Peyer's patch (tissue), 4 donors: Measurements from ENCODE around the gene POLR3H. TPM values are rescaled to one million over a fixed set of nuclear protein-coding genes. Genes with fewer than 3 reads are reported as not detected.
"Not testable (repeated sequence)": the region's sequence is repeated elsewhere in the genome, so short reads cannot be mapped to it uniquely, and the experiment has no call there.

ENCODE experiments used
- DNase-seq, 3 donors: peaks; one replicate each; pipeline ENCODE4 v3.0.0-alpha.2; 2017 to 2019
- H3K27ac ChIP-seq, 4 donors: fragments of 200-600 bp; sonication (generic); one replicate each; pipeline ENCODE4 v1.5.1; 2016 to 2019
- H3K27me3 ChIP-seq, 2 donors: fragments of 200-600 bp; sonication (generic); one replicate each; pipeline ENCODE4 v1.5.1; 2019
- H3K36me3 ChIP-seq, 3 donors: fragments of 200-600 bp; sonication (generic); one replicate each; pipeline ENCODE4 v1.5.1; 2016 to 2019
- H3K4me1 ChIP-seq, 4 donors: fragments of 200-600 bp; sonication (generic); one replicate each; pipeline ENCODE4 v1.5.1; 2016 to 2019
- H3K4me3 ChIP-seq, 4 donors: fragments of 200-600 bp; sonication (generic); 1 replicate in 3 of 4; 2 replicates in 1 of 4; pipeline ENCODE4 v1.5.1; 2016 to 2019; ENCODE audit warnings: mild to moderate bottlenecking in 1 of 4
- H3K9me3 ChIP-seq, 4 donors: fragments of 200-600 bp; sonication (generic); one replicate each; pipeline ENCODE4 v1.5.1; 2016 to 2019; ENCODE audit warnings: mild to moderate bottlenecking in 1 of 4
- CTCF ChIP-seq, 6 experiments: fragments of 450-650 bp in 4 of 6; fragments of 200-600 bp in 2 of 6; sonication (generic) in 1 of 6; IDR thresholded peaks; one replicate each; pipeline ENCODE4 v1.5.1; 2017 to 2019; ENCODE audit warnings: antibody characterized with exemption in 6 of 6, mild to moderate bottlenecking in 3 of 6, moderate library complexity in 1 of 6
- POLR2A ChIP-seq, 2 donors: fragments of 450-650 bp; IDR thresholded peaks; one replicate each; pipeline ENCODE4 v1.5.1; 2017; ENCODE audit warnings: antibody characterized with exemption in 2 of 2, mild to moderate bottlenecking in 2 of 2, moderate library complexity in 2 of 2
- total RNA-seq, 4 donors: library from RNA; depleted of rRNA; stranded (reverse); fragments of >200 nt; gene quantifications; one replicate each; pipeline ENCODE4 v1.1.0, GENCODE V29; 2016

Gene POLR3H
- total RNA-seq, 4 donors from 2014 or later = 9.5 to 14.9 (median 13.0) TPM

- Histone ChIP-seq H3K27me3 (no peaks in the 10 kb centered on the region), H3K27ac (no peak overlapping the region), H3K4me3 (no peak overlapping the region), H3K4me1 (no peaks in the 10 kb centered on the region), H3K9me3 (no peaks in the 10 kb centered on the region), H3K36me3 (peaks cover 0 to 73% (median 0%) of the 10 kb centered on the region in 3 donors)
- no peak for DNase-seq
- no peak for TF ChIP-seq CTCF (IDR thresholded peaks at IDR 0.05)
- TF ChIP-seq POLR2A (IDR thresholded peaks at IDR 0.05) = no peak
Measured at GRCh38 chr22:41578114-41578513, 33.8 kb upstream of the POLR3H start.

- H3K4me1 ChIP-seq = no peaks in the 10 kb centered on the region
- TF ChIP-seq CTCF (IDR thresholded peaks at IDR 0.05) (peak in 4 of 6 experiments; percentile 29 to 70 (median 64)), POLR2A (IDR thresholded peaks at IDR 0.05) (no peak)
- no peaks in the 10 kb centered on the region for H3K27me3 ChIP-seq
- DNase-seq = peak in 2 of 3 donors; percentile 62 to 64
- no peak overlapping the region for H3K27ac ChIP-seq
- no peak overlapping the region for H3K4me3 ChIP-seq
- no peaks in the 10 kb centered on the region for H3K9me3 ChIP-seq
- peaks cover 0 to 61% (median 0%) of the 10 kb centered on the region in 3 donors for H3K36me3 ChIP-seq
Measured at GRCh38 chr22:41576877-41577276, 32.6 kb upstream of the POLR3H start.

GRCh38 chr22:41575533-41575932 lies 31.3 kb upstream of the POLR3H start:
- Histone ChIP-seq H3K27ac (no peak overlapping the region), H3K4me1 (no peaks in the 10 kb centered on the region), H3K9me3 (no peaks in the 10 kb centered on the region), H3K4me3 (no peak overlapping the region), H3K36me3 (peaks cover 0 to 50% (median 0%) of the 10 kb centered on the region in 3 donors), H3K27me3 (no peaks in the 10 kb centered on the region)
- TF ChIP-seq POLR2A (IDR thresholded peaks at IDR 0.05) (no peak), CTCF (IDR thresholded peaks at IDR 0.05) (no peak)
- no peak for DNase-seq

GRCh38 chr22:41574847-41575381 lies 30.6 kb upstream of the POLR3H start:
- no peak for TF ChIP-seq CTCF (IDR thresholded peaks at IDR 0.05)
- no peak for TF ChIP-seq POLR2A (IDR thresholded peaks at IDR 0.05)
- H3K27me3 ChIP-seq = no peaks in the 10 kb centered on the region
- peaks cover 0 to 44% (median 0%) of the 10 kb centered on the region in 3 donors for H3K36me3 ChIP-seq
- H3K4me3 ChIP-seq = no peak overlapping the region
- H3K4me1 ChIP-seq = no peaks in the 10 kb centered on the region
- no peak overlapping the region for H3K27ac ChIP-seq
- DNase-seq = peak in 2 of 3 donors; percentile 59 to 60
- H3K9me3 ChIP-seq = no peaks in the 10 kb centered on the region

- H3K27me3 ChIP-seq = no peaks in the 10 kb centered on the region
- no peak overlapping the region for H3K4me3 ChIP-seq
- no peak for TF ChIP-seq POLR2A (IDR thresholded peaks at IDR 0.05)
- no peak for TF ChIP-seq CTCF (IDR thresholded peaks at IDR 0.05)
- H3K36me3 ChIP-seq = peaks cover 0 to 31% (median 0%) of the 10 kb centered on the region in 3 donors
- no peak overlapping the region for H3K27ac ChIP-seq
- H3K9me3 ChIP-seq = no peaks in the 10 kb centered on the region
- H3K4me1 ChIP-seq = no peaks in the 10 kb centered on the region
- DNase-seq = no peak
Measured at GRCh38 chr22:41573677-41574076, 29.4 kb upstream of the POLR3H start.

GRCh38 chr22:41572305-41572704 lies 28.0 kb upstream of the POLR3H start:
- H3K27me3 ChIP-seq, H3K4me1 ChIP-seq, H3K9me3 ChIP-seq, H3K27ac ChIP-seq, DNase-seq, H3K4me3 ChIP-seq: not testable (repeated sequence)
- H3K36me3 ChIP-seq = peaks cover 0 to 18% (median 0%) of the 10 kb centered on the region in 3 donors
